Activated T-cell treated with anti-CD3 and anti-CD28 coated beads, Interleukin-2, amount 50 U/mL, for 24 hours (primary cell): ENCODE data around the gene COL15A1.

ENCODE experiments used
- DNase-seq: peaks from one replicate; pipeline ENCODE4 v3.0.0-alpha.2; 2020
- H3K27ac Mint-ChIP-seq: 2 replicates; pipeline ENCODE4 v1.8.0; 2020; ENCODE audit warnings: mild to moderate bottlenecking, mixed read lengths
- H3K27me3 Mint-ChIP-seq: 2 replicates; pipeline ENCODE4 v1.8.0; 2020; ENCODE audit warnings: mixed read lengths
- H3K36me3 Mint-ChIP-seq: 2 replicates; pipeline ENCODE4 v1.8.0; 2020; ENCODE audit warnings: low read depth, mixed read lengths
- H3K4me1 Mint-ChIP-seq: 2 replicates; pipeline ENCODE4 v1.8.0; 2020; ENCODE audit warnings: low read depth, mixed read lengths
- H3K4me3 Mint-ChIP-seq: 2 replicates; pipeline ENCODE4 v1.8.0; 2020; ENCODE audit warnings: mild to moderate bottlenecking, moderate library complexity, mixed read lengths
- H3K9me3 Mint-ChIP-seq: 2 replicates; pipeline ENCODE4 v1.8.0; 2020; ENCODE audit warnings: mixed read lengths

The COL15A1 gene

GRCh38 chr9:99070681-99071080 lies 127.0 kb downstream of the COL15A1 start:
- Mint-ChIP-seq H3K27me3 (no peaks in the 10 kb centered on the region), H3K4me1 (peaks cover 41% of the 10 kb centered on the region), H3K27ac (no peak overlapping the region), H3K4me3 (no peak overlapping the region), H3K36me3 (no peaks in the 10 kb centered on the region), H3K9me3 (no peaks in the 10 kb centered on the region)
- DNase-seq, result no peak

- Mint-ChIP-seq H3K36me3 (no peaks in the 10 kb centered on the region), H3K4me1 (peaks cover 46% of the 10 kb centered on the region), H3K4me3 (no peak overlapping the region), H3K9me3 (no peaks in the 10 kb centered on the region), H3K27me3 (no peaks in the 10 kb centered on the region), H3K27ac (no peak overlapping the region)
- DNase-seq, result no peak
Observed at GRCh38 chr9:99071313-99072039, 127.8 kb downstream of the COL15A1 start.

- peaks cover 52% of the 10 kb centered on the region for H3K4me1 Mint-ChIP-seq
Observed at GRCh38 chr9:99072040-99072394, 128.3 kb downstream of the COL15A1 start.

GRCh38 chr9:99073347-99073746 lies 129.6 kb downstream of the COL15A1 start:
- DNase-seq, result no peak
- no peaks in the 10 kb centered on the region for H3K9me3 Mint-ChIP-seq
- no peaks in the 10 kb centered on the region for H3K27me3 Mint-ChIP-seq
- no peaks in the 10 kb centered on the region for H3K36me3 Mint-ChIP-seq
- peaks cover 57% of the 10 kb centered on the region for H3K4me1 Mint-ChIP-seq
- H3K4me3 Mint-ChIP-seq, result no peak overlapping the region
- no peak overlapping the region for H3K27ac Mint-ChIP-seq

More at GRCh38 chr9:99072040-99072394, 128.3 kb downstream of the COL15A1 start:
- Mint-ChIP-seq H3K27me3 (no peaks in the 10 kb centered on the region), H3K4me3 (no peak overlapping the region), H3K9me3 (no peaks in the 10 kb centered on the region), H3K36me3 (no peaks in the 10 kb centered on the region), H3K27ac (no peak overlapping the region)
- no peak for DNase-seq

GRCh38 chr9:99073985-99074901 lies 130.5 kb downstream of the COL15A1 start:
- H3K4me1 Mint-ChIP-seq, result peaks cover 51% of the 10 kb centered on the region
- H3K27ac Mint-ChIP-seq, result no peak overlapping the region
- H3K9me3 Mint-ChIP-seq, result no peaks in the 10 kb centered on the region
- no peaks in the 10 kb centered on the region for H3K36me3 Mint-ChIP-seq
- no peaks in the 10 kb centered on the region for H3K27me3 Mint-ChIP-seq
- no peak for DNase-seq
- H3K4me3 Mint-ChIP-seq, result no peak overlapping the region

- no peaks in the 10 kb centered on the region for H3K9me3 Mint-ChIP-seq
- no peak overlapping the region for H3K4me3 Mint-ChIP-seq
- H3K4me1 Mint-ChIP-seq, result peaks cover 48% of the 10 kb centered on the region
- H3K27ac Mint-ChIP-seq, result no peak overlapping the region
- H3K36me3 Mint-ChIP-seq, result no peaks in the 10 kb centered on the region
- no peaks in the 10 kb centered on the region for H3K27me3 Mint-ChIP-seq
- no peak for DNase-seq
Observed at GRCh38 chr9:99074902-99075245, 131.2 kb downstream of the COL15A1 start.

GRCh38 chr9:99075246-99075912 lies 131.7 kb downstream of the COL15A1 start:
- no peaks in the 10 kb centered on the region for H3K36me3 Mint-ChIP-seq
- H3K9me3 Mint-ChIP-seq, result no peaks in the 10 kb centered on the region
- H3K4me3 Mint-ChIP-seq, result no peak overlapping the region
- H3K27me3 Mint-ChIP-seq, result no peaks in the 10 kb centered on the region
- no peak for DNase-seq
- peaks cover 46% of the 10 kb centered on the region for H3K4me1 Mint-ChIP-seq
- H3K27ac Mint-ChIP-seq, result no peak overlapping the region

GRCh38 chr9:99076030-99076429 lies 132.3 kb downstream of the COL15A1 start:
- DNase-seq, result no peak

GRCh38 chr9:99076483-99077171 lies 132.9 kb downstream of the COL15A1 start:
- peak; percentile 54 for DNase-seq
- Mint-ChIP-seq H3K36me3 (no peaks in the 10 kb centered on the region), H3K4me1 (peaks cover 34% of the 10 kb centered on the region), H3K27me3 (no peaks in the 10 kb centered on the region), H3K4me3 (peak overlapping the region; percentile 17), H3K27ac (peak overlapping the region; percentile 85), H3K9me3 (no peaks in the 10 kb centered on the region)

More at GRCh38 chr9:99076030-99076429, 132.3 kb downstream of the COL15A1 start:
- Mint-ChIP-seq H3K36me3 (no peaks in the 10 kb centered on the region), H3K27ac (peak overlapping the region; percentile 85), H3K27me3 (no peaks in the 10 kb centered on the region), H3K4me1 (peaks cover 40% of the 10 kb centered on the region), H3K4me3 (no peak overlapping the region), H3K9me3 (no peaks in the 10 kb centered on the region)

- Mint-ChIP-seq H3K27me3 (no peaks in the 10 kb centered on the region), H3K36me3 (no peaks in the 10 kb centered on the region), H3K9me3 (no peaks in the 10 kb centered on the region), H3K4me1 (peaks cover 32% of the 10 kb centered on the region), H3K27ac (no peak overlapping the region), H3K4me3 (no peak overlapping the region)
- no peak for DNase-seq
Observed at GRCh38 chr9:99078717-99079116, 135.0 kb downstream of the COL15A1 start.

- Mint-ChIP-seq H3K27me3 (no peaks in the 10 kb centered on the region), H3K36me3 (no peaks in the 10 kb centered on the region), H3K9me3 (no peaks in the 10 kb centered on the region), H3K27ac (no peak overlapping the region), H3K4me3 (no peak overlapping the region), H3K4me1 (peaks cover 32% of the 10 kb centered on the region)
- DNase-seq, result no peak
Observed at GRCh38 chr9:99079542-99079941, 135.8 kb downstream of the COL15A1 start.

GRCh38 chr9:99083051-99083450 lies 139.3 kb downstream of the COL15A1 start:
- Mint-ChIP-seq H3K27me3 (no peaks in the 10 kb centered on the region), H3K9me3 (no peaks in the 10 kb centered on the region), H3K4me1 (peaks cover 20% of the 10 kb centered on the region), H3K27ac (no peak overlapping the region), H3K4me3 (no peak overlapping the region), H3K36me3 (no peaks in the 10 kb centered on the region)
- DNase-seq, result no peak

GRCh38 chr9:99085949-99086948 lies 142.5 kb downstream of the COL15A1 start:
- Mint-ChIP-seq H3K9me3 (peaks cover 5% of the 10 kb centered on the region), H3K36me3 (no peaks in the 10 kb centered on the region), H3K4me3 (no peak overlapping the region), H3K27ac (no peak overlapping the region), H3K27me3 (no peaks in the 10 kb centered on the region), H3K4me1 (peaks cover 23% of the 10 kb centered on the region)
- DNase-seq, result no peak
